Measurements from ENCODE around the gene ACR. TPM values are rescaled to one million over a fixed set of nuclear protein-coding genes. Genes with fewer than 3 reads are reported as not detected.
A peak's percentile ranks its signal among the peaks of the same experiment; 100 is the strongest.

The ACR gene
- total RNA-seq, 1 donor from 2014 or later, result 0.43 TPM

GRCh38 chr22:50701428-50702154, 36.4 kb upstream of the ACR start:
- DNase-seq (no peak), ATAC-seq (ENCODE audit: poor library complexity) (no peak)
- intact Hi-C loops (cut with DNase I), result no loop called here

- ATAC-seq (ENCODE audit: poor library complexity), result no peak
- DNase-seq, result no peak
- intact Hi-C loops (cut with DNase I), result no loop called here
Observed at GRCh38 chr22:50702261-50702671, 35.7 kb upstream of the ACR start.

GRCh38 chr22:50702821-50703725, 34.9 kb upstream of the ACR start:
- peak; percentile 29 for DNase-seq
- intact Hi-C loops (cut with DNase I), result no loop called here
- no peak for ATAC-seq (ENCODE audit: poor library complexity)

GRCh38 chr22:50703726-50704509, 34.1 kb upstream of the ACR start:
- peak; percentile 39 for DNase-seq
- ATAC-seq (ENCODE audit: poor library complexity), result no peak
- intact Hi-C loops (cut with DNase I), result no loop called here

GRCh38 chr22:50704510-50705218, 33.3 kb upstream of the ACR start:
- intact Hi-C loops (cut with DNase I), result no loop called here
- DNase-seq (peak; percentile 41), ATAC-seq (ENCODE audit: poor library complexity) (no peak)

GRCh38 chr22:50705219-50705691, 32.7 kb upstream of the ACR start:
- peak; percentile 27 for ATAC-seq (ENCODE audit: poor library complexity)

GRCh38 chr22:50705851-50706351, 32.1 kb upstream of the ACR start:
- intact Hi-C loops (cut with DNase I), result no loop called here
- ATAC-seq (ENCODE audit: poor library complexity) (no peak), DNase-seq (peak; percentile 36)

More at GRCh38 chr22:50705219-50705691, 32.7 kb upstream of the ACR start:
- intact Hi-C loops (cut with DNase I), result no loop called here
- peak; percentile 54 for DNase-seq

- ATAC-seq (ENCODE audit: poor library complexity) (no peak), DNase-seq (peak; percentile 14)
- intact Hi-C loops (cut with DNase I), result no loop called here
Observed at GRCh38 chr22:50706481-50707125, 31.4 kb upstream of the ACR start.

GRCh38 chr22:50708474-50708873, 29.5 kb upstream of the ACR start:
- ATAC-seq (ENCODE audit: poor library complexity) (no peak), DNase-seq (no peak)
- intact Hi-C loops (cut with DNase I), result no loop called here

GRCh38 chr22:50708996-50709395, 29.0 kb upstream of the ACR start:
- ATAC-seq (ENCODE audit: poor library complexity) (no peak), DNase-seq (peak; percentile 6)
- intact Hi-C loops (cut with DNase I), result no loop called here

GRCh38 chr22:50710221-50710620, 27.8 kb upstream of the ACR start:
- ATAC-seq (ENCODE audit: poor library complexity) (no peak), DNase-seq (no peak)
- intact Hi-C loops (cut with DNase I), result no loop called here

- DNase-seq, result peak; percentile 19
- no peak for ATAC-seq (ENCODE audit: poor library complexity)
- intact Hi-C loops (cut with DNase I), result no loop called here
Observed at GRCh38 chr22:50710886-50711285, 27.1 kb upstream of the ACR start.

GRCh38 chr22:50711446-50712340, 26.3 kb upstream of the ACR start:
- DNase-seq, result peak; percentile 35
- intact Hi-C loops (cut with DNase I), result no loop called here

GRCh38 chr22:50712341-50713007, 25.5 kb upstream of the ACR start:
- DNase-seq (peak; percentile 26), ATAC-seq (ENCODE audit: poor library complexity) (no peak)
- intact Hi-C loops (cut with DNase I), result no loop called here

More at GRCh38 chr22:50711446-50712340, 26.3 kb upstream of the ACR start:
- ATAC-seq (ENCODE audit: poor library complexity), result no peak

- intact Hi-C loops (cut with DNase I), result no loop called here
- DNase-seq (peak; percentile 22), ATAC-seq (ENCODE audit: poor library complexity) (no peak)
Observed at GRCh38 chr22:50713008-50713385, 25.0 kb upstream of the ACR start.

GRCh38 chr22:50713571-50714056, 24.4 kb upstream of the ACR start:
- intact Hi-C loops (cut with DNase I), result no loop called here
- ATAC-seq (ENCODE audit: poor library complexity) (peak; percentile 51), DNase-seq (peak; percentile 32)

All from Right ventricle myocardium superior (tissue), 1 donor.